KMS-11 (cell line): ENCODE results near the gene ZNF680.

ENCODE experiments used
- H2AFZ ChIP-seq: fragments of 200-600 bp; sonication (generic); 2 replicates; pipeline ENCODE4 v1.6.1; 2016; ENCODE audit warnings: antibody characterized with exemption, mixed run types, low read depth
- H3K27ac ChIP-seq: fragments of 200-600 bp; sonication (generic); 2 replicates; pipeline ENCODE4 v1.6.1; 2016; ENCODE audit warnings: mild to moderate bottlenecking, mixed run types
- H3K27me3 ChIP-seq: fragments of 200-600 bp; sonication (generic); 2 replicates; pipeline ENCODE4 v1.6.1; 2017; ENCODE audit warnings: mild to moderate bottlenecking, low read depth, mixed run types, moderate library complexity; ENCODE audit not compliant: insufficient read depth
- H3K36me3 ChIP-seq: fragments of 200-600 bp; sonication (generic); 2 replicates; pipeline ENCODE4 v1.6.1; 2017; ENCODE audit warnings: mild to moderate bottlenecking, mixed run types; ENCODE audit not compliant: insufficient read depth
- H3K4me1 ChIP-seq: fragments of 200-600 bp; sonication (generic); 2 replicates; pipeline ENCODE4 v1.6.1; 2016; ENCODE audit warnings: mild to moderate bottlenecking, low read depth, mixed run types; ENCODE audit not compliant: poor library complexity, severe bottlenecking
- H3K4me2 ChIP-seq: fragments of 200-600 bp; sonication (generic); 2 replicates; pipeline ENCODE4 v1.7.0; 2016; ENCODE audit warnings: mild to moderate bottlenecking, mixed run types
- H3K4me3 ChIP-seq: fragments of 200-600 bp; sonication (generic); IDR thresholded peaks from 2 replicates; pipeline ENCODE4 v1.6.1; 2017; ENCODE audit warnings: low read depth, low read length, mixed read lengths; ENCODE audit not compliant: insufficient read depth
- H3K79me2 ChIP-seq: fragments of 200-600 bp; sonication (generic); 2 replicates; pipeline ENCODE4 v1.6.1; 2016; ENCODE audit warnings: low read depth, mixed run types; ENCODE audit not compliant: insufficient read depth
- H3K9ac ChIP-seq: fragments of 200-600 bp; sonication (generic); 2 replicates; pipeline ENCODE4 v1.6.1; 2016; ENCODE audit warnings: mild to moderate bottlenecking, mixed run types
- H4K20me1 ChIP-seq: fragments of 200-600 bp; sonication (generic); 2 replicates; pipeline ENCODE4 v1.6.1; 2016; ENCODE audit warnings: mild to moderate bottlenecking, mixed run types; ENCODE audit not compliant: insufficient read depth
- TF ChIP-seq, protein P1 (sequence below): fragments of 200-600 bp; sonication (generic); conservative IDR thresholded peaks from 2 replicates; pipeline ENCODE4 v1.6.1; 2017; ENCODE audit warnings: low read depth, mild to moderate bottlenecking, antibody characterized with exemption, low read length, moderate library complexity, mixed read lengths

ZNF680 gene

GRCh38 chr7:64559206-64559605, 3.7 kb downstream of the ZNF680 start:
- no peak overlapping the region for H2AFZ ChIP-seq
- no peaks in the 10 kb centered on the region for H3K36me3 ChIP-seq
- no peaks in the 10 kb centered on the region for H3K4me1 ChIP-seq
- TF ChIP-seq, protein P1, sequence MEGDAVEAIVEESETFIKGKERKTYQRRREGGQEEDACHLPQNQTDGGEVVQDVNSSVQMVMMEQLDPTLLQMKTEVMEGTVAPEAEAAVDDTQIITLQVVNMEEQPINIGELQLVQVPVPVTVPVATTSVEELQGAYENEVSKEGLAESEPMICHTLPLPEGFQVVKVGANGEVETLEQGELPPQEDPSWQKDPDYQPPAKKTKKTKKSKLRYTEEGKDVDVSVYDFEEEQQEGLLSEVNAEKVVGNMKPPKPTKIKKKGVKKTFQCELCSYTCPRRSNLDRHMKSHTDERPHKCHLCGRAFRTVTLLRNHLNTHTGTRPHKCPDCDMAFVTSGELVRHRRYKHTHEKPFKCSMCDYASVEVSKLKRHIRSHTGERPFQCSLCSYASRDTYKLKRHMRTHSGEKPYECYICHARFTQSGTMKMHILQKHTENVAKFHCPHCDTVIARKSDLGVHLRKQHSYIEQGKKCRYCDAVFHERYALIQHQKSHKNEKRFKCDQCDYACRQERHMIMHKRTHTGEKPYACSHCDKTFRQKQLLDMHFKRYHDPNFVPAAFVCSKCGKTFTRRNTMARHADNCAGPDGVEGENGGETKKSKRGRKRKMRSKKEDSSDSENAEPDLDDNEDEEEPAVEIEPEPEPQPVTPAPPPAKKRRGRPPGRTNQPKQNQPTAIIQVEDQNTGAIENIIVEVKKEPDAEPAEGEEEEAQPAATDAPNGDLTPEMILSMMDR = no peak
- no peaks in the 10 kb centered on the region for H3K27me3 ChIP-seq
- H3K27ac ChIP-seq = no peak overlapping the region
- H3K4me2 ChIP-seq = no peak overlapping the region
- no peak overlapping the region for H3K4me3 ChIP-seq
- H3K79me2 ChIP-seq = no peaks in the 10 kb centered on the region
- H4K20me1 ChIP-seq = no peaks in the 10 kb centered on the region
- no peak overlapping the region for H3K9ac ChIP-seq

DNA sequence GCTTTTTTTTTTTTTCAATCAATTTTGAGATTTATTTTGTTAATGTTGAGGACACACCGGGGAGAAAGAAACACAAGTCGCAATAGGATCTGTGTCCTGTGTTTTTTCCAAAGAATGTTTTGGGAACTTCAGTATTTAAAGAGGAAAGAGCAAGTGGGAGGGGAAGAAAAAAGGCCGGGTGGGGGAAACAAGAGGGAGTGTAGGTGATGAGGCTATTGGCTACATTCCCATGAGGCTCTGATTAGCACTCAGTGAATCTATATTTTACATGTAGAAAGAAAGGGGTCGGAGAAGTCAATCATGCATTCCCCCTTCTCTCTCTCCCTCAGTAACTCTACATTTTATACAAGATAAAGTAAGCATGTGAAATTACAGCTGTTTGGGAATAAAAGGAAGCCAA, 4.1 kb downstream of the ZNF680 start:
- Histone ChIP-seq H3K4me2 (no peak overlapping the region), H3K9ac (no peak overlapping the region), H3K36me3 (no peaks in the 10 kb centered on the region)

DNA sequence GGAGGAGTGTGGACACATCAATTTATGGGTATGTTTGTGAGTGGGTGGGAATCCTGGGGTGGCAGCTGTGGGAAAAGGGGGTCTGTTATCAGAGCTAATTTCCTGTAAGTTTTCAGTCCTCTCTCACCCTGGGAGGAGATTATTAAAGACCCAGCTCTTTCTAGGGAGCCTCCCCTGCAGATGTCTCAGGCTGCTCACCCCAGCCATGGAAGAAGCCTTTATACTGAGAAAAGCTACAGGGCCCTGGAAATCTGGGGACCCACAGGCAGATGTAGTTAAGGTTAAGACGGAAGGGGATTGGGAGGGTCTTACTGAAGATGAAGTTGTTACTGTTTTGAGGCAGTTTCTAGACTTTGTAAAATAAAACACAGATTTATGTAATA, 4.6 kb downstream of the ZNF680 start:
- H2AFZ ChIP-seq = no peak overlapping the region
- no peak overlapping the region for H3K9ac ChIP-seq
- TF ChIP-seq, protein P1 = no peak
- no peak overlapping the region for H3K4me2 ChIP-seq
- no peaks in the 10 kb centered on the region for H4K20me1 ChIP-seq
- H3K36me3 ChIP-seq = no peaks in the 10 kb centered on the region
- H3K4me3 ChIP-seq = no peak overlapping the region
- no peak overlapping the region for H3K27ac ChIP-seq
- H3K79me2 ChIP-seq = no peaks in the 10 kb centered on the region
- H3K27me3 ChIP-seq = no peaks in the 10 kb centered on the region
- no peaks in the 10 kb centered on the region for H3K4me1 ChIP-seq

More for the DNA sequence above, 4.1 kb downstream of the ZNF680 start:
- no peak overlapping the region for H3K4me3 ChIP-seq
- no peak overlapping the region for H3K27ac ChIP-seq
- TF ChIP-seq, protein P1 = no peak
- no peaks in the 10 kb centered on the region for H3K27me3 ChIP-seq
- no peaks in the 10 kb centered on the region for H4K20me1 ChIP-seq
- no peaks in the 10 kb centered on the region for H3K79me2 ChIP-seq
- H2AFZ ChIP-seq = no peak overlapping the region
- H3K4me1 ChIP-seq = no peaks in the 10 kb centered on the region

GRCh38 chr7:64557601-64558322, 5.1 kb downstream of the ZNF680 start:
- Histone ChIP-seq H3K4me1 (no peaks in the 10 kb centered on the region), H3K4me2 (no peak overlapping the region), H3K27ac (no peak overlapping the region), H3K4me3 (no peak overlapping the region), H3K9ac (no peak overlapping the region), H4K20me1 (no peaks in the 10 kb centered on the region), H2AFZ (no peak overlapping the region), H3K36me3 (no peaks in the 10 kb centered on the region), H3K79me2 (no peaks in the 10 kb centered on the region), H3K27me3 (no peaks in the 10 kb centered on the region)
- TF ChIP-seq, protein P1 = no peak
